ENCODE measurements around the gene OCA2.

OCA2 gene

GRCh38 chr15:27912283-27912682 lies 186.8 kb downstream of the OCA2 start:
- peak; percentile 31 for TF ChIP-seq CTCF (conservative IDR thresholded peaks at IDR 0.05)
- no peak overlapping the region for H3K27ac ChIP-seq

DNA sequence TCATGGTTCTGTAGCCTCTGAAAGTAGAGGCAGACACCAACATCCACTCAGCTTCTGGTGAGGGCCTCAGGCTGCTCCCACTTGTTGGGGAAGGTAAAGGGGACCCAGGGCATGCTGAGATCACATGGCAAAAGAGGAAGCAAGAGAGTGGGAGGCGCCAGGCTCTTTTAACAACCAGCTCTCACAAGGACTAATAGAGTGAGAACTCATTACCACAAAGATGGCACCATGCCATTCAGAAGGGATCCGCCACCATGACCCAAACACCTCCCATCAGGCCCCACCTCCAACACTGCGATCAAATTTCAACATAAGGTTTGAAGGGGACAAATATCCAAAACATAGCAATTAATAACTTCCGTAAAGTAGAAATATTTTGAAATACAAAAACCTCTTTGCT lies 192.3 kb downstream of the OCA2 start:
- H3K27ac ChIP-seq = no peak overlapping the region
- no peak for TF ChIP-seq CTCF (conservative IDR thresholded peaks at IDR 0.05)

DNA sequence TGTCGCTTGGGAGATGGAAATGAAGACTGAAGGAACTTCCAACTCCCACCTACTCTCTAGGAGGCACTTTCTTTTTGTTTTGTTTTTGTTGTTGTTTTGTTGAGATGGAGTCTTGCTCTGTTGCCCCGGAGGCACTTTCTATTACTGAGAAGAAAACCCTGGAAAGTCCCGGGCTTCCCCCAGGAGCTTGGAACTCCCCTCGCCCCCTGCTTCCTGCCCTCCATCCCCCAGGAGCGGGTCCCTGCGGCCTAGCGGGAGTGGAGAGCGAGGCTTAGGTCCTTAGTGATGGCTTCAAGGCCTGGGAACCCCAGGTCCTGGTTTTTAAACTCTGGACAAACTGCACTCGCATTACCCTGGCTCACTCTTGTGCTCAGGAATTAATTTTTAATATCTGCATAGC lies 195.7 kb downstream of the OCA2 start:
- H3K27ac ChIP-seq = no peak overlapping the region
- TF ChIP-seq CTCF (conservative IDR thresholded peaks at IDR 0.05) = no peak

DNA sequence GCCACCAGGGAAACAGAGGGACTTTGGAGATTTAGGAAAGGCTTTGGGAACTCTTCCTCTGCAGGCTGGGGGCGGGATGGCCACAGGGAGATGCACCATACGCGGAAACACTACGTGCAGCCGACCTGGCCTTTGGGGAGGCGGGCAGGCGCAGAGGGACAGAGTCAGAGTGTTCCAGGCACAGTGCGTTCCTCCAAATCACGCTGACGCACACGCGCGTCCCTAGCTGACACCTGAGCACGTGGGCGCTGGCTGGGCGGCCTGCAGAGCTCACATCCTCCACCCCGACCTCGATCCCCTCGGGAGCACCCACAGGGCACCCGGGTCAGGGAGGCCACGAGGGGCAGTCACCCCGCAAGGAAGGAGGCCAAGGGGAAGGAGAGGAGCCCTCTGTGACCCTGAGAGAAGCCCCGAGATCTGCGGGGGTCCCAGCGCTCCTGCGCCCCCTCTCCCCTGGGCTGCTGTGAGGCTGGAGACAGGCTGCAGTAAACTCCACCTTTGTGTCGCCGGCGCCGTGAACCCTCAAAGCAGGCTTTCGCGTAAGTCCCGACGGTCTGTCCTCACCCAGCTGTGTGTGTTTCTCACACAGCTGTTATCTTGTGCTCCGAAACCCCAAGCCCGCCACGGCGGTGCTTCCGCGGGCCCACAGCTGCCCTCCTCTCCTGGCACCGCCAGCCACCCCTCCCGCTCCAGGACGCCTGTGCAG lies 196.3 kb downstream of the OCA2 start:
- H3K27ac ChIP-seq = no peak overlapping the region

DNA sequence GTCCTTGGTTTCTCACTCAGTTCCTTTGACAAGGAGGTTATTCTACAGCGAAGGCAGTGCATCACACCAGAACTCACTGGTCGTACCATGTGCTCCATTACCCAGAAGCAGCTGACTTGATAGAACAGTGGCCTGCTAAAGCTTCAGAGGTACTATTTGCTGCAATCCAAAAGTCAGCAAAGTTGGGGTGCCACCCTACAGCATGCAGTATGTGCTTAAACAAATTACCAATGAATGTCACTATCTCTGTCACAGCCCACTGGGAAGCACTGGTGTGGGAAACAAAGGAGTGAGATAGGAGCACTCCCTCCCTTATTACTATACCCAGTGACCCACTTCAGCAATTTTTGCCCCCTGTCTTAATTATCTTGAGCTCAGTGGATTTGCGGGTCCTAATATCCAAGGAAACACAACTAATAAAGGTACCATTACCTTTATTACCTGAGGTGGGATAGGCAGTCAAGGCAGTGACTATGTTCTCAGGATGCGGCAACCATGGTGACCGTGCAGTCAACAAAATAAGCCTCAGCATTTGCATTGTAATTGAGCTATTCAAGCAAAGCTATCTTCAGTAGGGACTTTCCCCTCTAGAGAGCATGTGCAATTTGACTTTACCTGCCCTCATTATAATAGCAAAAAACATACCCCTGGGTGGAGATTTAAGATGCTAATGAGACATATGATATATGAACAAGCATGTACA lies 199.4 kb downstream of the OCA2 start:
- no peak overlapping the region for H3K27ac ChIP-seq
- TF ChIP-seq CTCF (conservative IDR thresholded peaks at IDR 0.05) = no peak

More for the DNA sequence above, 196.3 kb downstream of the OCA2 start:
- TF ChIP-seq CTCF (conservative IDR thresholded peaks at IDR 0.05) = no peak

DNA sequence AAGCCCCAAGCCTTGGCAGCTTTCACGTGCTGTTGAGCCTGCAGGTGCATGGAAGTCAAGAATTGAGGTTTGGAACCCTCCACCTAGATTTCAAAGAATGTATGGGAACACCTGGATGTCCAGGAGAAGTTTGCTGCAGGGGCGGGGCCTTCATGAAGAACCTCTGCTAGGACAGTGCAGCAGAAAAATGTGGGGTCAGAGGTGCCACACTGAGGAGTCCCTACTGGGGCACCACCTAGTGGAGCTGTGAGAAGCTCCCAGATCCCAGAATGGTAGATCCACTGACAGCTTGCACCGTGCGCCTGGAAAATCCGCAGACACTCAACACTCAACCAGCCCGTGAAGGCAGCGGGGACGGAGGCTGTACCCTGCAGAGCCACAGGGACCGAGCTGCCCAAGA lies 201.6 kb downstream of the OCA2 start:
- H3K27ac ChIP-seq = no peak overlapping the region
- no peak for TF ChIP-seq CTCF (conservative IDR thresholded peaks at IDR 0.05)

DNA sequence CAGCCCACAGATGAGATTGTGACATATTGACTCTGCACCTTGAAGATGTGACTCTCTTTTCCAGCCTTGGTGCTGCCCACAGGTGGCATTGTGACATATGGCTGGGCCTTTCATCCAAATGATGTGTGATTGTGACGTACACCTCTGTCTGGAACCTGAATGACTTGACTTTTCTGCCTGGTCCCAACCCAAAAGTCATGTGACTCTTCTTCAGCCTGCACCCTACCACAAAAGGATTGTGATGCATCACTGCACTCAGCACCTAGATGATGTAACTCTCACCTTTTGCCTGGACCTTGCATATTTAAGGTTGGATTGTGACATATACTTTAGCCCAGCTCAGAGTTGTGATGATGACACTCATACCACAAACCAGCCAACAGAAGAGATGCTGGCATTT lies 204.5 kb downstream of the OCA2 start:
- no peak overlapping the region for H3K27ac ChIP-seq
- no peak for TF ChIP-seq CTCF (conservative IDR thresholded peaks at IDR 0.05)

Measured in VCaP (cell line).